GM21786 (cell line): ENCODE data around the gene TSPAN14.
"Not testable (repeated sequence)": the region's sequence is repeated elsewhere in the genome, so short reads cannot be mapped to it uniquely, and the experiment has no call there.

Source experiments
- ATAC-seq: cut with Tn5 transposase; IDR thresholded peaks from one replicate; pipeline ENCODE4 v1.9.1; 2021; ENCODE audit not compliant: unreplicated experiment

Gene TSPAN14

GRCh38 chr10:80468002-80468401 is 13.9 kb downstream of the TSPAN14 start:
- ATAC-seq, result no peak

GRCh38 chr10:80468806-80469421 is 14.8 kb downstream of the TSPAN14 start:
- no peak for ATAC-seq

GRCh38 chr10:80470266-80470665 is 16.2 kb downstream of the TSPAN14 start:
- ATAC-seq, result no peak

GRCh38 chr10:80471001-80471400 is 16.9 kb downstream of the TSPAN14 start:
- ATAC-seq, result no peak

- peak; percentile 51 for ATAC-seq
These were observed 17.7 kb downstream of the TSPAN14 start for GRCh38 chr10:80471715-80472233.

- ATAC-seq, result peak; percentile 87
These were observed 18.4 kb downstream of the TSPAN14 start for GRCh38 chr10:80472234-80473095.

- no peak for ATAC-seq
These were observed 19.1 kb downstream of the TSPAN14 start for GRCh38 chr10:80473096-80473657.

GRCh38 chr10:80473692-80474596 is 19.8 kb downstream of the TSPAN14 start:
- no peak for ATAC-seq

GRCh38 chr10:80474597-80474910 is 20.4 kb downstream of the TSPAN14 start:
- no peak for ATAC-seq

GRCh38 chr10:80474941-80475340 is 20.8 kb downstream of the TSPAN14 start:
- no peak for ATAC-seq

GRCh38 chr10:80475641-80476040 is 21.5 kb downstream of the TSPAN14 start:
- ATAC-seq, result not testable (repeated sequence)

GRCh38 chr10:80476685-80477084 is 22.6 kb downstream of the TSPAN14 start:
- no peak for ATAC-seq

GRCh38 chr10:80477813-80478212 is 23.7 kb downstream of the TSPAN14 start:
- no peak for ATAC-seq

- not testable (repeated sequence) for ATAC-seq
These were observed 26.3 kb downstream of the TSPAN14 start for GRCh38 chr10:80480373-80480772.

- ATAC-seq, result no peak
These were observed 26.7 kb downstream of the TSPAN14 start for GRCh38 chr10:80480852-80481251.

- ATAC-seq, result no peak
These were observed 30.1 kb downstream of the TSPAN14 start for GRCh38 chr10:80484243-80484642.

GRCh38 chr10:80484676-80485075 is 30.6 kb downstream of the TSPAN14 start:
- ATAC-seq, result no peak

- no peak for ATAC-seq
These were observed 31.2 kb downstream of the TSPAN14 start for GRCh38 chr10:80485076-80485945.

- ATAC-seq, result no peak
These were observed 32.0 kb downstream of the TSPAN14 start for GRCh38 chr10:80485946-80486764.
